HCT116 (cell line): Measurements from ENCODE around the gene PDSS2.

ENCODE experiments used
- POLR2A ChIP-seq: IDR thresholded peaks from 2 replicates; pipeline ENCODE4 v1.7.0; 2011; ENCODE audit warnings: borderline replicate concordance; ENCODE audit not compliant: insufficient read depth, insufficient read length; ENCODE audit errors: extremely low read depth
- TF ChIP-seq, protein P1 (sequence below), 3 experiments: fragments of 200-600 bp in 1 of 3; sonication (generic) in 1 of 3; IDR thresholded peaks in 2 of 3; conservative IDR thresholded peaks in 1 of 3; 2 replicates each; pipeline ENCODE4 v1.5.1; 2012 to 2017; ENCODE audit warnings: low read depth in 2 of 3, low read length in 2 of 3, antibody characterized with exemption in 1 of 3, borderline replicate concordance in 1 of 3, control low read depth in 1 of 3, mild to moderate bottlenecking in 1 of 3, mixed read lengths in 1 of 3, mixed run types in 1 of 3, moderate library complexity in 1 of 3; ENCODE audit not compliant: insufficient read depth in 1 of 3

GRCh38 chr6:107122748-107123147 lies 336.6 kb downstream of the PDSS2 start:
- TF ChIP-seq, protein P1, sequence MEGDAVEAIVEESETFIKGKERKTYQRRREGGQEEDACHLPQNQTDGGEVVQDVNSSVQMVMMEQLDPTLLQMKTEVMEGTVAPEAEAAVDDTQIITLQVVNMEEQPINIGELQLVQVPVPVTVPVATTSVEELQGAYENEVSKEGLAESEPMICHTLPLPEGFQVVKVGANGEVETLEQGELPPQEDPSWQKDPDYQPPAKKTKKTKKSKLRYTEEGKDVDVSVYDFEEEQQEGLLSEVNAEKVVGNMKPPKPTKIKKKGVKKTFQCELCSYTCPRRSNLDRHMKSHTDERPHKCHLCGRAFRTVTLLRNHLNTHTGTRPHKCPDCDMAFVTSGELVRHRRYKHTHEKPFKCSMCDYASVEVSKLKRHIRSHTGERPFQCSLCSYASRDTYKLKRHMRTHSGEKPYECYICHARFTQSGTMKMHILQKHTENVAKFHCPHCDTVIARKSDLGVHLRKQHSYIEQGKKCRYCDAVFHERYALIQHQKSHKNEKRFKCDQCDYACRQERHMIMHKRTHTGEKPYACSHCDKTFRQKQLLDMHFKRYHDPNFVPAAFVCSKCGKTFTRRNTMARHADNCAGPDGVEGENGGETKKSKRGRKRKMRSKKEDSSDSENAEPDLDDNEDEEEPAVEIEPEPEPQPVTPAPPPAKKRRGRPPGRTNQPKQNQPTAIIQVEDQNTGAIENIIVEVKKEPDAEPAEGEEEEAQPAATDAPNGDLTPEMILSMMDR (IDR thresholded peaks at IDR 0.05 in 2 of 3, conservative IDR thresholded peaks at IDR 0.05 in 1 of 3; ENCODE audit: borderline replicate concordance in 1 of 3, insufficient read depth in 1 of 3, low read depth in 2 of 3, low read length in 2 of 3) = no peak
- no peak for TF ChIP-seq POLR2A
